GM23338 (cell line): ENCODE measurements around the gene NLRC3. TPM values are rescaled to one million over a fixed set of nuclear protein-coding genes. Genes with fewer than 3 reads are reported as not detected.

Source experiments
- ATAC-seq: fragments of 200-7000 bp; cut with Tn5 transposase; 3 replicates; pipeline ENCODE4 v1.9.1; 2020
- DNase-seq: peaks from one replicate; pipeline ENCODE4 v3.0.0-alpha.2; 2015; ENCODE audit warnings: low spot score
- H2AFZ ChIP-seq: fragments of 200-600 bp; sonication (generic); 2 replicates; pipeline ENCODE4 v1.8.0; 2016; ENCODE audit warnings: antibody characterized with exemption, mild to moderate bottlenecking, moderate library complexity
- H3F3A ChIP-seq: fragments of 200-600 bp; sonication (generic); replicated peaks from 2 replicates; pipeline ENCODE4 v1.8.0; 2017; ENCODE audit warnings: antibody characterized with exemption, mixed run types, low read depth
- H3K27ac ChIP-seq: fragments of 200-600 bp; sonication (generic); 2 replicates; pipeline ENCODE4 v1.6.1; 2016; ENCODE audit warnings: low read depth
- H3K27me3 ChIP-seq: fragments of 200-600 bp; sonication (generic); 2 replicates; pipeline ENCODE4 v1.8.0; 2016; ENCODE audit warnings: mild to moderate bottlenecking, mixed run types, moderate library complexity; ENCODE audit not compliant: insufficient read depth
- H3K36me3 ChIP-seq: fragments of 200-600 bp; sonication (generic); 2 replicates; pipeline ENCODE4 v1.8.0; 2016; ENCODE audit warnings: mild to moderate bottlenecking; ENCODE audit not compliant: insufficient read depth
- H3K4me1 ChIP-seq: fragments of 200-600 bp; sonication (generic); 2 replicates; pipeline ENCODE4 v1.8.0; 2016; ENCODE audit warnings: mild to moderate bottlenecking, moderate library complexity; ENCODE audit not compliant: insufficient read depth
- H3K4me2 ChIP-seq: fragments of 200-600 bp; sonication (generic); 2 replicates; pipeline ENCODE4 v1.7.1; 2017; ENCODE audit warnings: mixed run types
- H3K4me3 ChIP-seq: fragments of 200-600 bp; sonication (generic); 2 replicates; pipeline ENCODE4 v1.6.1; 2016; ENCODE audit warnings: mixed run types
- H3K79me2 ChIP-seq: fragments of 200-600 bp; sonication (generic); replicated peaks from 2 replicates; pipeline ENCODE4 v1.8.0; 2017; ENCODE audit warnings: mild to moderate bottlenecking; ENCODE audit not compliant: insufficient read depth
- H3K9me2 ChIP-seq: fragments of 200-600 bp; sonication (generic); 2 replicates; pipeline ENCODE4 v1.8.0; 2017; ENCODE audit not compliant: insufficient read depth
- H4K20me1 ChIP-seq: fragments of 200-600 bp; sonication (generic); replicated peaks from 2 replicates; pipeline ENCODE4 v1.8.0; 2017; ENCODE audit warnings: mild to moderate bottlenecking; ENCODE audit not compliant: insufficient read depth
- H3K27ac Mint-ChIP-seq: 2 replicates; pipeline ENCODE4 v1.8.0; 2020; ENCODE audit warnings: inconsistent platforms, mild to moderate bottlenecking, moderate library complexity, mixed read lengths
- H3K27me3 Mint-ChIP-seq: 3 replicates; pipeline ENCODE4 v1.8.0; 2022; ENCODE audit warnings: low read depth, mild to moderate bottlenecking, moderate library complexity, mixed read lengths, inconsistent platforms; ENCODE audit not compliant: insufficient read depth, poor library complexity
- H3K36me3 Mint-ChIP-seq: 3 replicates; pipeline ENCODE4 v1.8.0; 2021; ENCODE audit warnings: low read depth, mild to moderate bottlenecking, inconsistent platforms, moderate library complexity, mixed read lengths
- H3K4me1 Mint-ChIP-seq: 3 replicates; pipeline ENCODE4 v1.8.0; 2020; ENCODE audit warnings: mild to moderate bottlenecking, inconsistent platforms, mixed read lengths
- H3K4me3 Mint-ChIP-seq: 3 replicates; pipeline ENCODE4 v1.8.0; 2021; ENCODE audit warnings: moderate library complexity, mild to moderate bottlenecking, inconsistent platforms, mixed read lengths
- H3K9me3 Mint-ChIP-seq: 3 replicates; pipeline ENCODE4 v1.8.0; 2020; ENCODE audit warnings: moderate library complexity, mild to moderate bottlenecking, inconsistent platforms, mixed read lengths
- CREB1 ChIP-seq: fragments of 250-450 bp; sonication (Bioruptor Pico); IDR thresholded peaks from 2 replicates; pipeline ENCODE4 v1.5.0; 2020; ENCODE audit warnings: low read depth, mild to moderate bottlenecking, moderate library complexity
- CTCF ChIP-seq, 2 experiments: fragments of 200-600 bp in 1 of 2; sonication (generic) in 1 of 2; conservative IDR thresholded peaks; 2 replicates each; pipeline versions ENCODE4 v1.5.1 to v1.6.1; 2016 to 2017; ENCODE audit warnings: antibody characterized with exemption in 2 of 2, low read depth in 2 of 2, mild to moderate bottlenecking in 2 of 2, moderate library complexity in 1 of 2
- EZH2 ChIP-seq: fragments of 200-600 bp; sonication (generic); IDR thresholded peaks from one replicate; pipeline ENCODE4 v1.8.0; 2017; ENCODE audit warnings: antibody characterized with exemption, mild to moderate bottlenecking, low read depth; ENCODE audit not compliant: unreplicated experiment
- EZH2phosphoT487 ChIP-seq: fragments of 200-600 bp; sonication (generic); IDR thresholded peaks from one replicate; pipeline ENCODE4 v1.8.1; 2018; ENCODE audit warnings: antibody characterized with exemption; ENCODE audit not compliant: unreplicated experiment
- JUNB ChIP-seq: IDR thresholded peaks from one replicate; pipeline ENCODE4 v1.6.1; 2016; ENCODE audit warnings: antibody characterized with exemption; ENCODE audit not compliant: unreplicated experiment
- NANOG ChIP-seq: IDR thresholded peaks from 2 replicates; pipeline ENCODE4 v1.6.1; 2016; ENCODE audit warnings: antibody characterized with exemption, borderline replicate concordance
- STAT1 ChIP-seq: IDR thresholded peaks from one replicate; pipeline ENCODE4 v1.6.1; 2016; ENCODE audit warnings: antibody characterized with exemption; ENCODE audit not compliant: unreplicated experiment
- ZNF331 ChIP-seq: fragments of 250-450 bp; sonication (Bioruptor Pico); IDR thresholded peaks from 2 replicates; pipeline ENCODE4 v1.5.0; 2020; ENCODE audit warnings: low read depth, mild to moderate bottlenecking, moderate library complexity
- ZNF462 ChIP-seq: fragments of 250-450 bp; sonication (Bioruptor Pico); IDR thresholded peaks from 2 replicates; pipeline ENCODE4 v1.5.0; 2020; ENCODE audit warnings: mild to moderate bottlenecking, moderate library complexity
- polyA plus RNA-seq: library from polyadenylated mRNA; unstranded; fragments of >200 nt; fragmentation: Nextera tagmentation; extraction: Ambion mirVana; gene quantifications from 2 replicates; pipeline ENCODE4 v1.2.1, GENCODE V29; 2016
- total RNA-seq: library from RNA; depleted of rRNA; stranded (reverse); fragments of >200 nt; shearing (Covaris generic); gene quantifications from 2 replicates; pipeline ENCODE4 v1.2.3, GENCODE V29; 2014

The NLRC3 gene
- total and polyA plus RNA-seq, 2 experiments from 2014 or later = 0.11 to 0.49 TPM

GRCh38 chr16:3612510-3613466 is 35.6 kb upstream of the NLRC3 start:
- no peak for DNase-seq
- H3K27ac ChIP-seq = peak overlapping the region; percentile 87; the same call in 1 of the 2 replicates

More at GRCh38 chr16:3612510-3613466, 35.6 kb upstream of the NLRC3 start:
- H3K79me2 ChIP-seq = peaks cover 54% of the 10 kb centered on the region
- Mint-ChIP-seq H3K4me1 (peaks cover 21% of the 10 kb centered on the region), H3K9me3 (no peaks in the 10 kb centered on the region), H3K27me3 (peaks cover 6% of the 10 kb centered on the region), H3K36me3 (peaks cover 14% of the 10 kb centered on the region), H3K27ac (no peak overlapping the region), H3K4me3 (peak overlapping the region; percentile 96)
- TF ChIP-seq EZH2phosphoT487 = no peak
- TF ChIP-seq NANOG = no peak
- no peak for TF ChIP-seq EZH2
- TF ChIP-seq ZNF331 (CRISPR knock-in tag) = no peak
- no peak for TF ChIP-seq ZNF462 (CRISPR knock-in tag)
- no peak for TF ChIP-seq STAT1
- no peak for TF ChIP-seq CTCF (conservative IDR thresholded peaks at IDR 0.05; ENCODE audit: low read depth in 2 of 2)
- TF ChIP-seq JUNB = no peak
- TF ChIP-seq CREB1 = no peak
- H3K9me2 ChIP-seq = no peaks in the 10 kb centered on the region
- H3K4me3 ChIP-seq = peak overlapping the region; percentile 98
- ATAC-seq = no peak
- peak overlapping the region; percentile 95 for H3K4me2 ChIP-seq
- H3K4me1 ChIP-seq = peaks cover 6% of the 10 kb centered on the region
- no peaks in the 10 kb centered on the region for H3K27me3 ChIP-seq
- H2AFZ ChIP-seq = no peak overlapping the region; the same call in 1 of the 2 replicates
- no peaks in the 10 kb centered on the region for H3K36me3 ChIP-seq
- H4K20me1 ChIP-seq = 0 out of 2 replicates have a peak, but pooled peaks cover 9% of the 10 kb centered on the region
- peaks cover 14% of the 10 kb centered on the region; the same call in 1 of the 2 replicates for H3F3A ChIP-seq
